ENCODE results near the gene CCDC85A. TPM values are rescaled to one million over a fixed set of nuclear protein-coding genes. Genes with fewer than 3 reads are reported as not detected.

The CCDC85A gene
- total RNA-seq, 5 donors from 2014 or later (not counting 1 experiment from before 2014, with no cell fraction given) = not detected

DNA sequence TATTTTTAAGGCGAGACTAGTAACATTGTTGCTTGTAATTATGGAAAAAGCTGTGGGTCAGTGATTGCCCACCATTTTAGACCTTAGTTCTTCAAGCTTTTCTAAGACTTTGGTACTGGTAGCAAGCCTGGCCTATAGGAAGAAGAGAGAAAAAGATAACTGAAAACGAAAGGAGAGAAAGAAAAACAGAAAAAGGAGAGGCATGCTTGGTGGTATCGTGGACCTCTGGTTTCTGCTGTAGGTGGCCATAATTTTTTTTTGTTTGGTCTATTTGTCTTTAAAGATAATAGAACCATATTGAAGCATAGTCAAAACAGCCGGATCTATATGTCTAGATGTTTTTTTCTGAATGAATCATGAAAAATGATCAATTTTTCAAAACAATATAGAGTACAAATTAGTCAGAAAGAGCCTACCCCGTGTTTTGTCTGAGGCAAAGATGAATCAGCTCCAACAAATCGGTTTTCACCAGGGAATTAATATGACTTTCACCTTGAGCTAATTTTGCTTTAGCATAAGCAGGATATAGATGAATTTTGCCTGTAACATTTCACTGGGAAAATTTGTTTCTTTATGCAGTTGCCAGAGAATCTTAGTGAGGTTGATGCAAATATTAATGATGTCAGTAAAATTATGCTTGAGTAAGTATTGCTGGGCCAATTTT is 45.7 kb downstream of the CCDC85A start:
- Histone ChIP-seq H3K27ac (ENCODE audit: low read length) (no peak overlapping the region), H3K4me3 (ENCODE audit: control insufficient read depth in 1 of 2, extremely low read depth in 1 of 2, low read length in 1 of 2) (no peak overlapping the region), H3K4me1 (ENCODE audit: control insufficient read depth in 1 of 2, extremely low read depth in 1 of 2, insufficient read depth in 2 of 2, low read length in 2 of 2) (no peaks in the 10 kb centered on the region), H3K9me3 (no peaks in the 10 kb centered on the region), H3K36me3 (ENCODE audit: control insufficient read depth in 2 of 2, extremely low read depth in 1 of 2, insufficient read depth in 1 of 2, low read length in 1 of 2) (no peaks in the 10 kb centered on the region), H3K27me3 (replicated peaks in 1 of 2; ENCODE audit: control insufficient read depth in 2 of 2, extremely low read depth in 1 of 2, insufficient read depth in 2 of 2, low read length in 1 of 2) (no peaks in the 10 kb centered on the region)
- Mint-ChIP-seq H3K4me3 (no peak overlapping the region), H3K36me3 (no peaks in the 10 kb centered on the region), H3K4me1 (no peaks in the 10 kb centered on the region), H3K9me3 (peaks cover 0 to 12% (median 3%) of the 10 kb centered on the region in 3 donors), H3K27me3 (no peaks in the 10 kb centered on the region), H3K27ac (no peak overlapping the region)
- POLR2A ChIA-PET = no interaction called here
- CTCF ChIA-PET = no interaction called here
- WGBS (ENCODE audit: insufficient coverage) = 80% methylated on average over 1 of the region's 6 CpGs
- DNase-seq = no peak
- ATAC-seq (replicated peaks in 1 of 4) = no peak

- WGBS (ENCODE audit: insufficient coverage) = no CpG with 5 or more reads among the region's 2 CpGs
These were observed 46.4 kb downstream of the CCDC85A start for GRCh38 chr2:56230156-56230555.

GRCh38 chr2:56231361-56231760 is 47.6 kb downstream of the CCDC85A start:
- no peaks in the 10 kb centered on the region for H3K27me3 ChIP-seq (replicated peaks in 1 of 2; ENCODE audit: control insufficient read depth in 2 of 2, extremely low read depth in 1 of 2, insufficient read depth in 2 of 2, low read length in 1 of 2)

More at GRCh38 chr2:56230156-56230555, 46.4 kb downstream of the CCDC85A start:
- CTCF ChIA-PET = no interaction called here
- POLR2A ChIA-PET = no interaction called here
- no peaks in the 10 kb centered on the region for H3K27me3 ChIP-seq (replicated peaks in 1 of 2; ENCODE audit: control insufficient read depth in 2 of 2, extremely low read depth in 1 of 2, insufficient read depth in 2 of 2, low read length in 1 of 2)
- H3K4me1 ChIP-seq (ENCODE audit: control insufficient read depth in 1 of 2, extremely low read depth in 1 of 2, insufficient read depth in 2 of 2, low read length in 2 of 2) = no peaks in the 10 kb centered on the region
- H3K27ac ChIP-seq (ENCODE audit: low read length) = no peak overlapping the region
- Mint-ChIP-seq H3K27ac (no peak overlapping the region), H3K27me3 (no peaks in the 10 kb centered on the region), H3K9me3 (peaks cover 0 to 12% (median 3%) of the 10 kb centered on the region in 3 donors), H3K36me3 (no peaks in the 10 kb centered on the region), H3K4me1 (no peaks in the 10 kb centered on the region), H3K4me3 (no peak overlapping the region)
- ATAC-seq (replicated peaks in 1 of 4) (no peak), DNase-seq (no peak)
- H3K36me3 ChIP-seq (ENCODE audit: control insufficient read depth in 2 of 2, extremely low read depth in 1 of 2, insufficient read depth in 1 of 2, low read length in 1 of 2) = no peaks in the 10 kb centered on the region
- no peaks in the 10 kb centered on the region for H3K9me3 ChIP-seq
- H3K4me3 ChIP-seq (ENCODE audit: control insufficient read depth in 1 of 2, extremely low read depth in 1 of 2, low read length in 1 of 2) = no peak overlapping the region

GRCh38 chr2:56232912-56233311 is 49.1 kb downstream of the CCDC85A start:
- no peaks in the 10 kb centered on the region for H3K4me1 Mint-ChIP-seq
- no peaks in the 10 kb centered on the region for H3K27me3 Mint-ChIP-seq
- Histone ChIP-seq H3K9me3 (no peaks in the 10 kb centered on the region), H3K27me3 (replicated peaks in 1 of 2; ENCODE audit: control insufficient read depth in 2 of 2, extremely low read depth in 1 of 2, insufficient read depth in 2 of 2, low read length in 1 of 2) (no peaks in the 10 kb centered on the region), H3K4me1 (ENCODE audit: control insufficient read depth in 1 of 2, extremely low read depth in 1 of 2, insufficient read depth in 2 of 2, low read length in 2 of 2) (no peaks in the 10 kb centered on the region), H3K27ac (ENCODE audit: low read length) (no peak overlapping the region), H3K4me3 (ENCODE audit: control insufficient read depth in 1 of 2, extremely low read depth in 1 of 2, low read length in 1 of 2) (no peak overlapping the region), H3K36me3 (ENCODE audit: control insufficient read depth in 2 of 2, extremely low read depth in 1 of 2, insufficient read depth in 1 of 2, low read length in 1 of 2) (no peaks in the 10 kb centered on the region)
- no peak for ATAC-seq (replicated peaks in 1 of 4)
- no peaks in the 10 kb centered on the region for H3K36me3 Mint-ChIP-seq
- WGBS (ENCODE audit: insufficient coverage) = 80% methylated on average over 2 of the region's 2 CpGs
- CTCF ChIA-PET = no interaction called here
- no peak overlapping the region for H3K27ac Mint-ChIP-seq
- peaks cover 0 to 9% (median 0%) of the 10 kb centered on the region in 3 donors for H3K9me3 Mint-ChIP-seq
- H3K4me3 Mint-ChIP-seq = no peak overlapping the region
- POLR2A ChIA-PET = no interaction called here
- DNase-seq = no peak

More at GRCh38 chr2:56231361-56231760, 47.6 kb downstream of the CCDC85A start:
- Mint-ChIP-seq H3K4me3 (no peak overlapping the region), H3K27ac (no peak overlapping the region), H3K27me3 (no peaks in the 10 kb centered on the region), H3K9me3 (peaks cover 0 to 12% (median 3%) of the 10 kb centered on the region in 3 donors), H3K36me3 (no peaks in the 10 kb centered on the region), H3K4me1 (no peaks in the 10 kb centered on the region)
- WGBS (ENCODE audit: insufficient coverage) = 90% methylated on average over 2 of the region's 3 CpGs
- H3K4me3 ChIP-seq (ENCODE audit: control insufficient read depth in 1 of 2, extremely low read depth in 1 of 2, low read length in 1 of 2) = no peak overlapping the region
- no peaks in the 10 kb centered on the region for H3K9me3 ChIP-seq
- H3K4me1 ChIP-seq (ENCODE audit: control insufficient read depth in 1 of 2, extremely low read depth in 1 of 2, insufficient read depth in 2 of 2, low read length in 2 of 2) = no peaks in the 10 kb centered on the region
- ATAC-seq (replicated peaks in 1 of 4) (no peak), DNase-seq (no peak)
- no peaks in the 10 kb centered on the region for H3K36me3 ChIP-seq (ENCODE audit: control insufficient read depth in 2 of 2, extremely low read depth in 1 of 2, insufficient read depth in 1 of 2, low read length in 1 of 2)
- CTCF ChIA-PET = no interaction called here
- POLR2A ChIA-PET = no interaction called here
- no peak overlapping the region for H3K27ac ChIP-seq (ENCODE audit: low read length)

DNA sequence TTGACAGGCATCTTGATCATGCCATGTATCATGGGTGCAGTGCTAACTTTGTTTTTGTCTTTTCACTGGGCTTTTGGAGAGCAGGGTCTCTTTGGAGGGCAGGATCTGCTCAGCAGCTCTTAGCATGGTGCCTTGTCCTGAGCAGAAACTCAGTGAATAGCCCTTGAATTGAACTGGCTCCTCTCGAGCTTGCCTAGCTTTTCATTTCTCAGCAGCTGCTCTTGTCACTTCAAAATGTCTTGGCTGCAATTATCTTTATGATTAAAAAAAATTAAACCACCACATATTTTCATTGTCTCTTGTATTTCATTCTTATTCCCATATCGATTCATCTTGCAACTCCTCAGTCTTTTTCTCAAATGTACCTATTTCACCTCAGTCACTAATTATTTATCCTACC is 50.5 kb downstream of the CCDC85A start:
- CTCF ChIA-PET = no interaction called here
- Histone ChIP-seq H3K27ac (ENCODE audit: low read length) (no peak overlapping the region), H3K9me3 (no peaks in the 10 kb centered on the region), H3K36me3 (ENCODE audit: control insufficient read depth in 2 of 2, extremely low read depth in 1 of 2, insufficient read depth in 1 of 2, low read length in 1 of 2) (no peaks in the 10 kb centered on the region), H3K4me1 (ENCODE audit: control insufficient read depth in 1 of 2, extremely low read depth in 1 of 2, insufficient read depth in 2 of 2, low read length in 2 of 2) (no peaks in the 10 kb centered on the region), H3K4me3 (ENCODE audit: control insufficient read depth in 1 of 2, extremely low read depth in 1 of 2, low read length in 1 of 2) (no peak overlapping the region), H3K27me3 (replicated peaks in 1 of 2; ENCODE audit: control insufficient read depth in 2 of 2, extremely low read depth in 1 of 2, insufficient read depth in 2 of 2, low read length in 1 of 2) (no peaks in the 10 kb centered on the region)
- Mint-ChIP-seq H3K36me3 (no peaks in the 10 kb centered on the region), H3K27me3 (no peaks in the 10 kb centered on the region), H3K27ac (no peak overlapping the region), H3K4me1 (no peaks in the 10 kb centered on the region), H3K4me3 (no peak overlapping the region), H3K9me3 (peaks cover 0 to 7% (median 0%) of the 10 kb centered on the region in 3 donors)
- POLR2A ChIA-PET = no interaction called here
- no peak for DNase-seq
- no peak for ATAC-seq (replicated peaks in 1 of 4)
- WGBS (ENCODE audit: insufficient coverage) = 75% methylated on average over 2 of the region's 2 CpGs

DNA sequence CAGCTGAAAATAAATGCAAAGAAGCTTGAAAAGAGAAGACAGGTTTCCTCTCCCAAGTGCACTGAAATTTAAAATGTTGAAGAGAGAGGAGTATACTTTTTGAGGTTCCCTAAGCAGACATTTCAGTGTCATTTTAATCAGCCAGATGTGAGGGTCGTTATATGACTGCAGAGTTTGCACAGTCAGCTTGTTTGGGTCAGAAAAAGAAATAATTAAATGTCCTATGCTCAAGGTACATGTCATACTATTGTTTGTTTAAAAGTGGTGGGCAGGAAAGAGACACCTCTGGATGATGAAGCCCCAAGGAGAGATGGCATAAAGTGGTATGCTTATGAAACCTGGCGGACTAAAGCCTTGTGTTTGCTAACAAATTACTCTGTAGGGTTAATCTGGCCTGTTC is 55.2 kb downstream of the CCDC85A start:
- Histone ChIP-seq H3K27me3 (replicated peaks in 1 of 2; ENCODE audit: control insufficient read depth in 2 of 2, extremely low read depth in 1 of 2, insufficient read depth in 2 of 2, low read length in 1 of 2) (no peaks in the 10 kb centered on the region), H3K36me3 (ENCODE audit: control insufficient read depth in 2 of 2, extremely low read depth in 1 of 2, insufficient read depth in 1 of 2, low read length in 1 of 2) (no peaks in the 10 kb centered on the region), H3K4me1 (ENCODE audit: control insufficient read depth in 1 of 2, extremely low read depth in 1 of 2, insufficient read depth in 2 of 2, low read length in 2 of 2) (no peaks in the 10 kb centered on the region), H3K4me3 (ENCODE audit: control insufficient read depth in 1 of 2, extremely low read depth in 1 of 2, low read length in 1 of 2) (no peak overlapping the region), H3K9me3 (no peaks in the 10 kb centered on the region), H3K27ac (ENCODE audit: low read length) (no peak overlapping the region)
- DNase-seq (no peak), ATAC-seq (replicated peaks in 1 of 4) (no peak)
- ChIA-PET POLR2A (no interaction called here), CTCF (no interaction called here)
- Mint-ChIP-seq H3K36me3 (no peaks in the 10 kb centered on the region), H3K27me3 (no peaks in the 10 kb centered on the region), H3K9me3 (peaks cover 9 to 24% (median 19%) of the 10 kb centered on the region in 3 donors), H3K4me3 (no peak overlapping the region), H3K4me1 (no peaks in the 10 kb centered on the region), H3K27ac (no peak overlapping the region)
- WGBS (ENCODE audit: insufficient coverage) = 40% methylated on average over 1 of the region's 2 CpGs

GRCh38 chr2:56239437-56239836 is 55.6 kb downstream of the CCDC85A start:
- Histone ChIP-seq H3K4me1 (ENCODE audit: control insufficient read depth in 1 of 2, extremely low read depth in 1 of 2, insufficient read depth in 2 of 2, low read length in 2 of 2) (no peaks in the 10 kb centered on the region), H3K27me3 (replicated peaks in 1 of 2; ENCODE audit: control insufficient read depth in 2 of 2, extremely low read depth in 1 of 2, insufficient read depth in 2 of 2, low read length in 1 of 2) (no peaks in the 10 kb centered on the region), H3K4me3 (ENCODE audit: control insufficient read depth in 1 of 2, extremely low read depth in 1 of 2, low read length in 1 of 2) (no peak overlapping the region), H3K27ac (ENCODE audit: low read length) (no peak overlapping the region), H3K9me3 (no peaks in the 10 kb centered on the region), H3K36me3 (ENCODE audit: control insufficient read depth in 2 of 2, extremely low read depth in 1 of 2, insufficient read depth in 1 of 2, low read length in 1 of 2) (no peaks in the 10 kb centered on the region)
- Mint-ChIP-seq H3K36me3 (no peaks in the 10 kb centered on the region), H3K4me1 (no peaks in the 10 kb centered on the region), H3K9me3 (peaks cover 9 to 24% (median 19%) of the 10 kb centered on the region in 3 donors), H3K4me3 (no peak overlapping the region), H3K27ac (no peak overlapping the region), H3K27me3 (no peaks in the 10 kb centered on the region)
- ChIA-PET CTCF (no interaction called here), POLR2A (no interaction called here)
- no peak for DNase-seq
- WGBS (ENCODE audit: insufficient coverage) = 80% methylated on average over 1 of the region's 1 CpG
- ATAC-seq (replicated peaks in 1 of 4) = no peak
